ENCODE data around the gene NTPCR.

Gene NTPCR

GRCh38 chr1:233015965-233016364, 65.6 kb downstream of the NTPCR start:
- Mint-ChIP-seq H3K36me3 (ENCODE audit: insufficient read depth) (peaks cover 2% of the 10 kb centered on the region), H3K4me1 (no peaks in the 10 kb centered on the region), H3K27me3 (no peaks in the 10 kb centered on the region), H3K4me3 (no peak overlapping the region), H3K9me3 (no peaks in the 10 kb centered on the region), H3K27ac (ENCODE audit: low read depth) (no peak overlapping the region)
- no peak for DNase-seq (ENCODE audit: low spot score in 2 of 2)
- ATAC-seq (replicated peaks; ENCODE audit: extremely low read depth, poor library complexity, severe bottlenecking): no peak

- peaks cover 2% of the 10 kb centered on the region for H3K36me3 Mint-ChIP-seq (ENCODE audit: insufficient read depth)
- no peak overlapping the region for H3K4me3 Mint-ChIP-seq
- ATAC-seq (replicated peaks; ENCODE audit: extremely low read depth, poor library complexity, severe bottlenecking) (no peak), DNase-seq (ENCODE audit: low spot score in 2 of 2) (no peak)
- H3K27me3 Mint-ChIP-seq: no peaks in the 10 kb centered on the region
- no peak overlapping the region for H3K27ac Mint-ChIP-seq (ENCODE audit: low read depth)
- no peaks in the 10 kb centered on the region for H3K4me1 Mint-ChIP-seq
- H3K9me3 Mint-ChIP-seq: no peaks in the 10 kb centered on the region
These were observed 66.4 kb downstream of the NTPCR start for GRCh38 chr1:233016798-233017197.

GRCh38 chr1:233019083-233019482, 68.7 kb downstream of the NTPCR start:
- no peak for ATAC-seq (replicated peaks; ENCODE audit: extremely low read depth, poor library complexity, severe bottlenecking)
- Mint-ChIP-seq H3K4me3 (no peak overlapping the region), H3K27ac (ENCODE audit: low read depth) (no peak overlapping the region), H3K9me3 (no peaks in the 10 kb centered on the region), H3K27me3 (no peaks in the 10 kb centered on the region), H3K4me1 (peaks cover 5% of the 10 kb centered on the region), H3K36me3 (ENCODE audit: insufficient read depth) (peaks cover 2% of the 10 kb centered on the region)
- DNase-seq (ENCODE audit: low spot score in 2 of 2): no peak

- Mint-ChIP-seq H3K36me3 (ENCODE audit: insufficient read depth) (peaks cover 2% of the 10 kb centered on the region), H3K4me1 (peaks cover 5% of the 10 kb centered on the region), H3K4me3 (no peak overlapping the region), H3K27ac (ENCODE audit: low read depth) (no peak overlapping the region), H3K9me3 (no peaks in the 10 kb centered on the region), H3K27me3 (no peaks in the 10 kb centered on the region)
- no peak for DNase-seq (ENCODE audit: low spot score in 2 of 2)
- no peak for ATAC-seq (replicated peaks; ENCODE audit: extremely low read depth, poor library complexity, severe bottlenecking)
These were observed 69.4 kb downstream of the NTPCR start for GRCh38 chr1:233019778-233020325.

GRCh38 chr1:233020426-233020825, 70.0 kb downstream of the NTPCR start:
- no peak for DNase-seq (ENCODE audit: low spot score in 2 of 2)
- Mint-ChIP-seq H3K9me3 (no peaks in the 10 kb centered on the region), H3K36me3 (ENCODE audit: insufficient read depth) (peaks cover 6% of the 10 kb centered on the region), H3K4me1 (peaks cover 5% of the 10 kb centered on the region), H3K27me3 (no peaks in the 10 kb centered on the region), H3K27ac (ENCODE audit: low read depth) (no peak overlapping the region), H3K4me3 (no peak overlapping the region)
- no peak for ATAC-seq (replicated peaks; ENCODE audit: extremely low read depth, poor library complexity, severe bottlenecking)

GRCh38 chr1:233022246-233022645, 71.8 kb downstream of the NTPCR start:
- H3K27me3 Mint-ChIP-seq: no peaks in the 10 kb centered on the region
- H3K36me3 Mint-ChIP-seq (ENCODE audit: insufficient read depth): peaks cover 6% of the 10 kb centered on the region
- ATAC-seq (replicated peaks; ENCODE audit: extremely low read depth, poor library complexity, severe bottlenecking): no peak
- no peak for DNase-seq (ENCODE audit: low spot score in 2 of 2)
- no peaks in the 10 kb centered on the region for H3K9me3 Mint-ChIP-seq
- no peak overlapping the region for H3K4me3 Mint-ChIP-seq
- no peak overlapping the region for H3K27ac Mint-ChIP-seq (ENCODE audit: low read depth)
- H3K4me1 Mint-ChIP-seq: peaks cover 5% of the 10 kb centered on the region

- no peaks in the 10 kb centered on the region for H3K9me3 Mint-ChIP-seq
- peaks cover 5% of the 10 kb centered on the region for H3K4me1 Mint-ChIP-seq
- H3K4me3 Mint-ChIP-seq: no peak overlapping the region
- peaks cover 6% of the 10 kb centered on the region for H3K36me3 Mint-ChIP-seq (ENCODE audit: insufficient read depth)
- no peak for DNase-seq (ENCODE audit: low spot score in 2 of 2)
- no peak overlapping the region for H3K27ac Mint-ChIP-seq (ENCODE audit: low read depth)
- no peaks in the 10 kb centered on the region for H3K27me3 Mint-ChIP-seq
- no peak for ATAC-seq (replicated peaks; ENCODE audit: extremely low read depth, poor library complexity, severe bottlenecking)
These were observed 73.8 kb downstream of the NTPCR start for GRCh38 chr1:233024199-233024598.

GRCh38 chr1:233025157-233025556, 74.7 kb downstream of the NTPCR start:
- peaks cover 5% of the 10 kb centered on the region for H3K4me1 Mint-ChIP-seq
- H3K9me3 Mint-ChIP-seq: no peaks in the 10 kb centered on the region
- DNase-seq (ENCODE audit: low spot score in 2 of 2) (no peak), ATAC-seq (replicated peaks; ENCODE audit: extremely low read depth, poor library complexity, severe bottlenecking) (no peak)
- H3K36me3 Mint-ChIP-seq (ENCODE audit: insufficient read depth): peaks cover 6% of the 10 kb centered on the region
- no peaks in the 10 kb centered on the region for H3K27me3 Mint-ChIP-seq
- no peak overlapping the region for H3K27ac Mint-ChIP-seq (ENCODE audit: low read depth)
- no peak overlapping the region for H3K4me3 Mint-ChIP-seq

GRCh38 chr1:233025567-233025966, 75.2 kb downstream of the NTPCR start:
- Mint-ChIP-seq H3K4me3 (no peak overlapping the region), H3K27me3 (no peaks in the 10 kb centered on the region), H3K36me3 (ENCODE audit: insufficient read depth) (peaks cover 6% of the 10 kb centered on the region), H3K9me3 (no peaks in the 10 kb centered on the region), H3K4me1 (peaks cover 5% of the 10 kb centered on the region), H3K27ac (ENCODE audit: low read depth) (no peak overlapping the region)
- DNase-seq (ENCODE audit: low spot score in 2 of 2) (no peak), ATAC-seq (replicated peaks; ENCODE audit: extremely low read depth, poor library complexity, severe bottlenecking) (no peak)

- no peak overlapping the region for H3K4me3 Mint-ChIP-seq
- DNase-seq (ENCODE audit: low spot score in 2 of 2) (no peak), ATAC-seq (replicated peaks; ENCODE audit: extremely low read depth, poor library complexity, severe bottlenecking) (no peak)
These were observed 76.6 kb downstream of the NTPCR start for GRCh38 chr1:233027046-233027445.

GRCh38 chr1:233031521-233031920, 81.1 kb downstream of the NTPCR start:
- Mint-ChIP-seq H3K27me3 (no peaks in the 10 kb centered on the region), H3K4me3 (no peak overlapping the region), H3K9me3 (no peaks in the 10 kb centered on the region), H3K27ac (ENCODE audit: low read depth) (no peak overlapping the region), H3K4me1 (no peaks in the 10 kb centered on the region), H3K36me3 (ENCODE audit: insufficient read depth) (peaks cover 4% of the 10 kb centered on the region)
- no peak for ATAC-seq (replicated peaks; ENCODE audit: extremely low read depth, poor library complexity, severe bottlenecking)
- no peak for DNase-seq (ENCODE audit: low spot score in 2 of 2)

More at GRCh38 chr1:233027046-233027445, 76.6 kb downstream of the NTPCR start:
- Mint-ChIP-seq H3K36me3 (ENCODE audit: insufficient read depth) (peaks cover 6% of the 10 kb centered on the region), H3K9me3 (no peaks in the 10 kb centered on the region), H3K27me3 (no peaks in the 10 kb centered on the region), H3K27ac (ENCODE audit: low read depth) (no peak overlapping the region), H3K4me1 (peaks cover 5% of the 10 kb centered on the region)

- Mint-ChIP-seq H3K36me3 (ENCODE audit: insufficient read depth) (peaks cover 5% of the 10 kb centered on the region), H3K9me3 (no peaks in the 10 kb centered on the region), H3K4me1 (no peaks in the 10 kb centered on the region), H3K27ac (ENCODE audit: low read depth) (no peak overlapping the region), H3K27me3 (no peaks in the 10 kb centered on the region), H3K4me3 (no peak overlapping the region)
- DNase-seq (ENCODE audit: low spot score in 2 of 2): no peak
- ATAC-seq (replicated peaks; ENCODE audit: extremely low read depth, poor library complexity, severe bottlenecking): no peak
These were observed 82.5 kb downstream of the NTPCR start for GRCh38 chr1:233032916-233033315.

GRCh38 chr1:233033361-233033760, 83.0 kb downstream of the NTPCR start:
- peaks cover 5% of the 10 kb centered on the region for H3K36me3 Mint-ChIP-seq (ENCODE audit: insufficient read depth)
- DNase-seq (ENCODE audit: low spot score in 2 of 2) (no peak), ATAC-seq (replicated peaks; ENCODE audit: extremely low read depth, poor library complexity, severe bottlenecking) (no peak)
- H3K27me3 Mint-ChIP-seq: no peaks in the 10 kb centered on the region
- H3K27ac Mint-ChIP-seq (ENCODE audit: low read depth): no peak overlapping the region
- no peaks in the 10 kb centered on the region for H3K4me1 Mint-ChIP-seq
- H3K9me3 Mint-ChIP-seq: no peaks in the 10 kb centered on the region
- H3K4me3 Mint-ChIP-seq: no peak overlapping the region
